GM12864 (cell line): ENCODE data around the gene TUBA4A.
"Not testable (repeated sequence)": the region's sequence is repeated elsewhere in the genome, so short reads cannot be mapped to it uniquely, and the experiment has no call there.

ENCODE experiments used
- DNase-seq: peaks from one replicate; pipeline ENCODE4 v3.0.0-alpha.2; 2011; ENCODE audit warnings: low read depth
- H3K4me3 ChIP-seq: 2 replicates; pipeline ENCODE4 v1.5.1; 2011; ENCODE audit warnings: mild to moderate bottlenecking, low read depth, low read length, control low read depth
- CTCF ChIP-seq: IDR thresholded peaks from 2 replicates; pipeline ENCODE4 v1.5.1; 2011; ENCODE audit warnings: low read depth, mild to moderate bottlenecking, moderate library complexity, low read length, control low read depth, inconsistent platforms; ENCODE audit errors: missing control alignments

Gene TUBA4A

GRCh38 chr2:219268294-219268693, 14.6 kb upstream of the TUBA4A start:
- no peak for TF ChIP-seq CTCF
- no peak overlapping the region for H3K4me3 ChIP-seq
- DNase-seq: no peak

GRCh38 chr2:219266886-219267285, 13.2 kb upstream of the TUBA4A start:
- TF ChIP-seq CTCF: no peak
- DNase-seq: no peak
- no peak overlapping the region for H3K4me3 ChIP-seq

GRCh38 chr2:219266232-219266631, 12.5 kb upstream of the TUBA4A start:
- no peak for DNase-seq
- H3K4me3 ChIP-seq: no peak overlapping the region
- TF ChIP-seq CTCF: no peak

GRCh38 chr2:219261024-219261855, 7.5 kb upstream of the TUBA4A start:
- no peak for TF ChIP-seq CTCF
- no peak for DNase-seq

GRCh38 chr2:219258942-219259341, 5.2 kb upstream of the TUBA4A start:
- not testable (repeated sequence) for DNase-seq, H3K4me3 ChIP-seq

More at GRCh38 chr2:219261024-219261855, 7.5 kb upstream of the TUBA4A start:
- H3K4me3 ChIP-seq: no peak overlapping the region

- H3K4me3 ChIP-seq: peak overlapping the region; percentile 84
- no peak for TF ChIP-seq CTCF
- DNase-seq: no peak
Observed at GRCh38 chr2:219254590-219255201, 978 bp upstream of the TUBA4A start.

GRCh38 chr2:219252900-219253752, 592 bp downstream of the TUBA4A start, which contains the start of gene TUBA4B:
TUBA4B (plus strand) TSS chr2:219253243; CDS start chr2:219253408, 165 bp downstream.
- peak within 1 kb of the TSS; percentile 84 for H3K4me3 ChIP-seq
- TF ChIP-seq CTCF: no peak
- DNase-seq: no peak
